GM23338 (cell line): ENCODE measurements around the gene SLC25A25. TPM values are rescaled to one million over a fixed set of nuclear protein-coding genes. Genes with fewer than 3 reads are reported as not detected.

Experiments
- ATAC-seq: fragments of 200-7000 bp; cut with Tn5 transposase; 3 replicates; pipeline ENCODE4 v1.9.1; 2020
- DNase-seq: peaks from one replicate; pipeline ENCODE4 v3.0.0-alpha.2; 2015; ENCODE audit warnings: low spot score
- H2AFZ ChIP-seq: fragments of 200-600 bp; sonication (generic); 2 replicates; pipeline ENCODE4 v1.8.0; 2016; ENCODE audit warnings: antibody characterized with exemption, mild to moderate bottlenecking, moderate library complexity
- H3F3A ChIP-seq: fragments of 200-600 bp; sonication (generic); replicated peaks from 2 replicates; pipeline ENCODE4 v1.8.0; 2017; ENCODE audit warnings: antibody characterized with exemption, mixed run types, low read depth
- H3K27ac ChIP-seq: fragments of 200-600 bp; sonication (generic); 2 replicates; pipeline ENCODE4 v1.6.1; 2016; ENCODE audit warnings: low read depth
- H3K27me3 ChIP-seq: fragments of 200-600 bp; sonication (generic); 2 replicates; pipeline ENCODE4 v1.8.0; 2016; ENCODE audit warnings: mild to moderate bottlenecking, mixed run types, moderate library complexity; ENCODE audit not compliant: insufficient read depth
- H3K36me3 ChIP-seq: fragments of 200-600 bp; sonication (generic); 2 replicates; pipeline ENCODE4 v1.8.0; 2016; ENCODE audit warnings: mild to moderate bottlenecking; ENCODE audit not compliant: insufficient read depth
- H3K4me1 ChIP-seq: fragments of 200-600 bp; sonication (generic); 2 replicates; pipeline ENCODE4 v1.8.0; 2016; ENCODE audit warnings: mild to moderate bottlenecking, moderate library complexity; ENCODE audit not compliant: insufficient read depth
- H3K4me2 ChIP-seq: fragments of 200-600 bp; sonication (generic); 2 replicates; pipeline ENCODE4 v1.7.1; 2017; ENCODE audit warnings: mixed run types
- H3K4me3 ChIP-seq: fragments of 200-600 bp; sonication (generic); 2 replicates; pipeline ENCODE4 v1.6.1; 2016; ENCODE audit warnings: mixed run types
- H3K79me2 ChIP-seq: fragments of 200-600 bp; sonication (generic); replicated peaks from 2 replicates; pipeline ENCODE4 v1.8.0; 2017; ENCODE audit warnings: mild to moderate bottlenecking; ENCODE audit not compliant: insufficient read depth
- H3K9me2 ChIP-seq: fragments of 200-600 bp; sonication (generic); 2 replicates; pipeline ENCODE4 v1.8.0; 2017; ENCODE audit not compliant: insufficient read depth
- H4K20me1 ChIP-seq: fragments of 200-600 bp; sonication (generic); replicated peaks from 2 replicates; pipeline ENCODE4 v1.8.0; 2017; ENCODE audit warnings: mild to moderate bottlenecking; ENCODE audit not compliant: insufficient read depth
- H3K27ac Mint-ChIP-seq: 2 replicates; pipeline ENCODE4 v1.8.0; 2020; ENCODE audit warnings: inconsistent platforms, mild to moderate bottlenecking, moderate library complexity, mixed read lengths
- H3K27me3 Mint-ChIP-seq: 3 replicates; pipeline ENCODE4 v1.8.0; 2022; ENCODE audit warnings: low read depth, mild to moderate bottlenecking, moderate library complexity, mixed read lengths, inconsistent platforms; ENCODE audit not compliant: insufficient read depth, poor library complexity
- H3K36me3 Mint-ChIP-seq: 3 replicates; pipeline ENCODE4 v1.8.0; 2021; ENCODE audit warnings: low read depth, mild to moderate bottlenecking, inconsistent platforms, moderate library complexity, mixed read lengths
- H3K4me1 Mint-ChIP-seq: 3 replicates; pipeline ENCODE4 v1.8.0; 2020; ENCODE audit warnings: mild to moderate bottlenecking, inconsistent platforms, mixed read lengths
- H3K4me3 Mint-ChIP-seq: 3 replicates; pipeline ENCODE4 v1.8.0; 2021; ENCODE audit warnings: moderate library complexity, mild to moderate bottlenecking, inconsistent platforms, mixed read lengths
- H3K9me3 Mint-ChIP-seq: 3 replicates; pipeline ENCODE4 v1.8.0; 2020; ENCODE audit warnings: moderate library complexity, mild to moderate bottlenecking, inconsistent platforms, mixed read lengths
- CREB1 ChIP-seq: fragments of 250-450 bp; sonication (Bioruptor Pico); IDR thresholded peaks from 2 replicates; pipeline ENCODE4 v1.5.0; 2020; ENCODE audit warnings: low read depth, mild to moderate bottlenecking, moderate library complexity
- CTCF ChIP-seq, 2 experiments: fragments of 200-600 bp in 1 of 2; sonication (generic) in 1 of 2; conservative IDR thresholded peaks; 2 replicates each; pipeline versions ENCODE4 v1.5.1 to v1.6.1; 2016 to 2017; ENCODE audit warnings: antibody characterized with exemption in 2 of 2, low read depth in 2 of 2, mild to moderate bottlenecking in 2 of 2, moderate library complexity in 1 of 2
- JUNB ChIP-seq: IDR thresholded peaks from one replicate; pipeline ENCODE4 v1.6.1; 2016; ENCODE audit warnings: antibody characterized with exemption; ENCODE audit not compliant: unreplicated experiment
- NANOG ChIP-seq: IDR thresholded peaks from 2 replicates; pipeline ENCODE4 v1.6.1; 2016; ENCODE audit warnings: antibody characterized with exemption, borderline replicate concordance
- REST ChIP-seq: IDR thresholded peaks from one replicate; pipeline ENCODE4 v1.6.1; 2018; ENCODE audit warnings: antibody characterized with exemption; ENCODE audit not compliant: unreplicated experiment
- ZNF114 ChIP-seq: fragments of 250-450 bp; sonication (Bioruptor Pico); IDR thresholded peaks from 2 replicates; pipeline ENCODE4 v1.5.0; 2020; ENCODE audit warnings: mild to moderate bottlenecking, moderate library complexity
- ZNF331 ChIP-seq: fragments of 250-450 bp; sonication (Bioruptor Pico); IDR thresholded peaks from 2 replicates; pipeline ENCODE4 v1.5.0; 2020; ENCODE audit warnings: low read depth, mild to moderate bottlenecking, moderate library complexity
- polyA plus RNA-seq: library from polyadenylated mRNA; unstranded; fragments of >200 nt; fragmentation: Nextera tagmentation; extraction: Ambion mirVana; gene quantifications from 2 replicates; pipeline ENCODE4 v1.2.1, GENCODE V29; 2016
- total RNA-seq: library from RNA; depleted of rRNA; stranded (reverse); fragments of >200 nt; shearing (Covaris generic); gene quantifications from 2 replicates; pipeline ENCODE4 v1.2.3, GENCODE V29; 2014

Gene SLC25A25
- total and polyA plus RNA-seq, 2 experiments from 2014 or later, result 7.1 to 27.0 TPM

GRCh38 chr9:128062846-128063831, 4.9 kb upstream of the SLC25A25 start:
- H3F3A ChIP-seq, result no peaks in the 10 kb centered on the region
- H3K4me3 ChIP-seq, result no peak overlapping the region
- no peaks in the 10 kb centered on the region for H3K36me3 ChIP-seq
- H3K4me3 Mint-ChIP-seq, result no peak overlapping the region
- peaks cover 10% of the 10 kb centered on the region; the same call in 1 of the 2 replicates for H3K79me2 ChIP-seq
- H3K4me2 ChIP-seq, result no peak overlapping the region
- H3K36me3 Mint-ChIP-seq, result no peaks in the 10 kb centered on the region
- no peak for ATAC-seq
- no peaks in the 10 kb centered on the region for H3K27me3 ChIP-seq
- no peak for TF ChIP-seq ZNF331
- no peak for TF ChIP-seq CREB1 (CRISPR knock-in tag)
- H2AFZ ChIP-seq, result no peak overlapping the region
- no peak overlapping the region for H3K27ac Mint-ChIP-seq
- no peak overlapping the region for H3K27ac ChIP-seq
- no peaks in the 10 kb centered on the region for H4K20me1 ChIP-seq
- no peaks in the 10 kb centered on the region for H3K4me1 ChIP-seq
- peaks cover 5% of the 10 kb centered on the region; the same call in 1 of the 2 replicates for H3K9me2 ChIP-seq
- no peaks in the 10 kb centered on the region for H3K9me3 Mint-ChIP-seq
- no peak for DNase-seq
- peaks cover 13% of the 10 kb centered on the region for H3K4me1 Mint-ChIP-seq
- H3K27me3 Mint-ChIP-seq, result peaks cover 2% of the 10 kb centered on the region

- H3K36me3 ChIP-seq, result no peaks in the 10 kb centered on the region
- 0 out of 2 replicates have a peak, but pooled peaks cover 5% of the 10 kb centered on the region for H4K20me1 ChIP-seq
- no peaks in the 10 kb centered on the region for H3K27me3 ChIP-seq
- Mint-ChIP-seq H3K27me3 (peaks cover 7% of the 10 kb centered on the region), H3K4me3 (peak overlapping the region; percentile 30; the same call in 2 of the 3 replicates), H3K36me3 (no peaks in the 10 kb centered on the region), H3K9me3 (no peaks in the 10 kb centered on the region), H3K4me1 (peaks cover 22% of the 10 kb centered on the region), H3K27ac (no peak overlapping the region)
- no peak for DNase-seq
- H3K9me2 ChIP-seq, result peaks cover 5% of the 10 kb centered on the region; the same call in 1 of the 2 replicates
- no peak overlapping the region for H3K27ac ChIP-seq
- no peak for ATAC-seq
- H3K4me1 ChIP-seq, result peaks cover 3% of the 10 kb centered on the region; the same call in 1 of the 2 replicates
- peak overlapping the region; percentile 53; the same call in 1 of the 2 replicates for H3K4me2 ChIP-seq
- 0 out of 2 replicates have a peak, but pooled peaks cover 3% of the 10 kb centered on the region for H3F3A ChIP-seq
- H3K4me3 ChIP-seq, result peak overlapping the region; percentile 41; the same call in 1 of the 2 replicates
- H3K79me2 ChIP-seq, result peaks cover 34% of the 10 kb centered on the region
- no peak overlapping the region for H2AFZ ChIP-seq
- TF ChIP-seq ZNF331 (no peak), CTCF (conservative IDR thresholded peaks at IDR 0.05; ENCODE audit: low read depth in 2 of 2) (no peak), REST (no peak), JUNB (no peak), ZNF114 (CRISPR knock-in tag) (no peak), NANOG (no peak)
These were observed 1.9 kb upstream of the SLC25A25 start for GRCh38 chr9:128065907-128066712.
